OCI-LY7 (cell line): Measurements from ENCODE around the gene DMXL1.

Experiments used
- CTCF ChIP-seq: fragments of 200-600 bp; sonication (generic); conservative IDR thresholded peaks from 2 replicates; pipeline ENCODE4 v1.5.1; 2014; ENCODE audit warnings: mild to moderate bottlenecking, antibody characterized with exemption, low read length, moderate library complexity, mixed read lengths
- EZH2phosphoT487 ChIP-seq: fragments of 200-600 bp; sonication (generic); IDR thresholded peaks from 2 replicates; pipeline ENCODE4 v1.6.1; 2018; ENCODE audit warnings: low read depth, borderline replicate concordance, mild to moderate bottlenecking, mixed run types, antibody characterized with exemption, low read length, moderate library complexity, mixed read lengths

DNA sequence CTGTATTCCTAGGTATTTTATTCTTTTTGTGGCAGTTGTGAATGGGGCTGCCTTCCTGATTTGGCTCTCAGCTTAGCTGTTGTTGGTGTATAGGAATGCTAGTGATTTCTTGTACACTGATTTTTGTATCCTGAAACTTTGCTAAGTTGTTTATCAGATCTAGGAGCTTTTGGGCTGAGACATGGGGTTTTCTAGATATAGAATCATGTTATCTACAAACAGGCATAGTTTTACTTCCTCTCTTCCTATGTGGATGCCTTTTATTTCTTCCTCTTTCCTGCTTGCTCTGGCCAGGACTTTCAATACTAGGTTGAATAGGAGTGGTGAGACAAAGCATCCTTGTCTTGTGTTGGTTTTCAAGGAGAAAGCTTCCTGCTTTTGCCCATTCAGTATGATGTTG, 129.9 kb downstream of the DMXL1 start:
- no peak for TF ChIP-seq CTCF
- TF ChIP-seq EZH2phosphoT487: no peak
